ENCODE data around the gene KCNK5.

KCNK5 gene

DNA sequence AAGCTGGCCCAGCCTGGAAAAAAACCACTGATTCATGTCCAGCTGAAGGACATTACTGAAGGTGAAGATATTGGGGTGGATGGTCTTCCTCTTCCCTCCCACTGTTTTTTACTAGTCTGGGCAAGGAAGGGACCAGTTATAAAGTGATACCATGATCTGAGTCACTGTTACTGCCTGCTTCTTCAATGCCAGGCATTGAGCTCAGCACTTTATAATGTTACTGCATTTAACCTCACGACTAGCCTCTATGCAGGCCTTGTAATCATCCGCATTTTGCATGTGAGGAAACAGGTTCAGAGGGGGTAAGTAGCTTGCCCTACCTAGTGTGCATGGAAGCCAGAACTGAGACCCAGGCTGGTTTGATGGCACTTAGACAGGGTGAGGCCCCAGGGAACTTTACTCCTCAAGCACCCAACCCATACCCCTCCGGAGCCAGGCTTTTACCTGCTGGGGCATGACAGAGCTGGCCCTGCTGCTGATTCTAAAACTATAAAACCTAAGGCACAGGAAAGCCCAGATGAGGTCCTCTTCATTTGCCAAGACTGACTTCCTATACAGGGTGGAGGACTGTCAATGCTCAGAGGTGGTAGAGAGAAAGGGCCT lies 11.0 kb upstream of the KCNK5 start:
- DNase-seq = no peak

DNA sequence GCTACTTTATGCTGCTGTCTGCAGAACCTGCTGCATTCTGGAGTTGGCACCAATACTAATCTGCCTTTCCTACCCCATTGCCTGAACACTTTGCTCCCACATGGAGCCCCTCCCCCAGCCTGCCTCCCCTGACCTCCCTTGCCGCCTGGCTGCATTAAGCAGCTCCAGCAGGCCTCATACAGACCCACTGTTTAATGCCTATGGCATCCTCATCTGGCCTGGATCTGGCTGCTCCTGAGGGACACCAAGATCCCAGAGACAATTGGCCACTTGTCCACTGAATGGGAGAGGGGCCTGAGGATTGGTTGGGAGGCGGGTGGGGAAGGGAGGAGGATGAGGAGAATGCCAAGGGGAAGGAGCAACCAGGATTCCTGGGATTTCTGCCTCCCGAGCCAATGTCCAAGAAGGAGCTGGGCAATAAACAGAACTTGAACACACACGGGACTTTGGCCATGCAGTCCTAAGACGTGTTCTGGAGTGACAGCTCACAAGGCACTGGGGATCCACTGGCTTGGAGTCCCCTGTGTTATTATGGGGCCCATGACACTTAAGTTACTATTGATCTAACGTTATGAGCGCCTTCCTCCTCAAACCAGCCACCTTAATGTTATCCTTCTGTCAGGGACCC lies 10.4 kb upstream of the KCNK5 start:
- no peak for DNase-seq

DNA sequence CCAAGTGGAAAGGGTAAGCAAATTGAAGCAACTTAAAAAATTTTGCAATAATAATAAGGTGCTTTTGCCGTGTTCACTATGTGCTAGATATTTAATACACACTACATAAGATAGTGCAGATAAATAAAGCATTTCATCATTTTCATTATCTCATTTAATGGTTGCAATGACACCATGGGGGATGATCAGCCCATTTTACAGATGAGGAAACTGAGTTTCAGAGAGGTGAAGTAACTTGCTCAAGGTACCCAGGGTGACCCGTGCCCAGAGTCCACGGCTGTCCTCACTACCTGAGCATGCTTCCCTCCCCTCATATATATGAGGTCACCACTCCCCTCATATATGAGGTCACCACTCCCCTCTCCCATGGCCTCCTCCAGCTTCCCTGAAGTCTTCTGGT lies 7.5 kb upstream of the KCNK5 start:
- DNase-seq = no peak

DNA sequence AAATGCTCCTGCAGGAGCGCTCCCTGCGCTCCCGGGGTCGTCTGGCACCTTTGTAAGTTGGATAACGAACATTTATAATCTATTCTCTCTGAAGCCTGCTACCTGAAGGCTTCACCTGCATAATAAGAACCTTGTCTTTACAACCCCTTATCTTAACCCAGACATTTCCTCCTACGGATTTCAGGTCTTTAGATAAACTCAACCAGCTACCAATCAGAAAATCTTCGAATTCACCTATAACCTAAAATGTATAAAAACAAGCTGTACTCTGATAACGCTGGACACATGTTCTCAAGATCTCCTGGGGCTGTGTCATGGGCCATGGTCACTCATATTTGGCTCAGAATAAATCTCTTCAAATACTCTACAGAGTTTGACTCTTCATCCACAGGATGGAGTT lies 4.1 kb upstream of the KCNK5 start:
- DNase-seq = no peak

DNA sequence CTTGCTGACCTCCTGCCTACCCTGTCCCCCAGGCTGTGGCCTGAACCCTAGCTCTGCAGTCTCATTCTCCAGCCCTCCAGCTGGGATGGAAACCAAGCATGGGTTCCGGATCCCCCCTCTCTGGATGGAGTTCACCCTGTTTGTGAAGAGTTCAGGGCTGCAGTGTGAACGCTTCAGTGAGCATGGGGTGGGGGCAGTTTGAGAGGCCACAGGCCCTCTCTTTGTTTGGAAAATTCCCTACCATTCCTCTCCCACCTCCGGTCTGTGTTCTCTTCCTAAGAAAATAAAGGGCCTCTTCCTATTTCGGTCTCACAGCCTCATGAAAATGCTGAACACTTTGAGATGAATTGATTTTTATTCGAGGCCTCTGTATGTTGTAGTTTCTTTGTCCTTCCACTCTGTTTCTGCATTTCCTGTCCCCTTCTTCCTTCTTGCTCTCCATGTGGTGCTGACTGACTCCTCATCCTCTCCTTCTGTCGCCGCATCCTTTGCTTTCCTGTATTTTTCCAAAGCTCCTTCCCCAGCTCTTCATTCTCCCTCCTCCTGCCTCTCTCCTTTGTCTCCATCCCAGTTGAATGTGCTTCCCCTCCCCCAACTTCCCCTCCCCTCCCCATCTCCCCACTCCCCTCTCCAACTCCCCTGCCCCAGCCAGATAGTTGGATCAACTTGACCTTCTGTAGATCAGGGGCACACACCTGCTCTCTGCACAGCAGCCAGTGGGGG lies 2.4 kb upstream of the KCNK5 start:
- no peak for DNase-seq

DNA sequence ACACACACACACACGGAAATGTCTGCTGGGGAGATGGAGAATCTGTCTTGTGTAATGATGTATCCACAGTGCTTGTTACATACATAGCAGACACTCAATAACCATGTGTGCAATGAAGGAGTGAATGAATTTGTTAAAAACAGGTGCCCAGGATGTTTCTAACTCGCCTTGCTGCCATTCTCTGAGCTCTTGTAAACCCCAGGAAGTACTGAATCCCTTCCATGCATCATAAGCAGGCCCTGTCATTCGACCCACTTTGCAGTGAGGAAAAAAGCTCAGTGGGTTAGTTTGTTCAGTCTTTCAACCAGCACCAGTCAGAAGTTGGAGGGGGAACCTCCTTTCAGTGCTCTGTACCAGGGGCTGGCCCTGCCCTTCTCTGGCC lies 1.4 kb upstream of the KCNK5 start:
- DNase-seq = no peak

DNA sequence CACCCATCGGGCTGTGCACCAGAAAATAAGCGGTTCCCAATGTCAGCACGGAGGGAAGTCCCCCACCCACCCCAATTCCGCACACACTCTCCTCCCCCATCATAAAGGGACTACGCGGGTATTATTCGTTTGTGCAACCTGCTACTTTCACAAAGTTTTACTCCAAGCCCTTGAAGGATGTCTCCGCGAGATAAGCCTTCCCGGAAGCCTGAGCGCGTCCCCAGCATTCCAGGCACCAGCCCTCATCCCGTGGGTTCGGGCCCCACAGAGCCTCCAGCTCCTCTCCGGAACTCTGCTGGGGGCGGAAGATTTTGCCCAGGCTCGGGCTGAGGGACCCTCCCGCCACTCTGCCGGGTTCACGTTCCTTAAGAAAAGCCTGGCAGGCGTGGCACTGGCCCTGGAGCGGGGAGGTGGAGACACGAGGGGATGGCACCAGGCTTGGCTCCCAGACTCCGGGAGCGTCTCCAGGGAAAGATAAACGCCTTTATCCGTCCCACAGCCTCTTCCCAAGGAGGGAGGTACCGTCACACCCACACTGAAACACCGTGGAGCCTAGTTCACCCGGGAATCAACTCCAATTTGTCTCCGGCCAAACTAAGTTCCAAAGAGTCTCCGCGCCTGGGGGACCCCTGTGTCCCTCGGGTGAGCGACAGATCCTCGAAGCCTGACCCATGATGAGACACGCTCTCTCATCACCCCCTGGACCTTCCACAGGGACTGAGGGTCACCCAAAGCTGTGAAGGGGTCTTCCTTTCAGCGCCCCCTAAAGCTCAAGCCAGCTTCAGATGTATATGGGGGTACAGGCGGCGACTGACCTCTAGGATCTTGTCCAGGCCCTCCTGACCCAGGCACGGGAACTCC lies 934 bp downstream of the KCNK5 start:
- DNase-seq = no peak

DNA sequence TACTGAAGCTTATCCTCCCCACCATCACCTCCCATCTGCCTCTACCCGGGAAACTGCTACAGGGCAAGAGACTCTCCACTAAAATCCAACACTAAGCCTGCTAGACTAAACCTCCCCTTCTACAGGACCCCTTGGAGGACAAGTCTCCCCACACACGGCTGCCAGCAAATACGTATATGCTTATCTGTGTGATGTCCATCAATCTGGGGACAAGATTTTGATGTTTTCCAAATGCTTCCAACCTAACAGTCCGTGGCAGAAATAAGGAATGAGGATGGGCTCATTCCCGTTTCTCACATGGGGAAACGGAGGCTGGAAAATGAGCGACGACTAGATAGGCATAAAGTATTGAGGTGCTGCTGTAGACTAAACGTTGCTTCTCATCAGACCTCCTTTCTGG lies 1.8 kb downstream of the KCNK5 start:
- no peak for DNase-seq

DNA sequence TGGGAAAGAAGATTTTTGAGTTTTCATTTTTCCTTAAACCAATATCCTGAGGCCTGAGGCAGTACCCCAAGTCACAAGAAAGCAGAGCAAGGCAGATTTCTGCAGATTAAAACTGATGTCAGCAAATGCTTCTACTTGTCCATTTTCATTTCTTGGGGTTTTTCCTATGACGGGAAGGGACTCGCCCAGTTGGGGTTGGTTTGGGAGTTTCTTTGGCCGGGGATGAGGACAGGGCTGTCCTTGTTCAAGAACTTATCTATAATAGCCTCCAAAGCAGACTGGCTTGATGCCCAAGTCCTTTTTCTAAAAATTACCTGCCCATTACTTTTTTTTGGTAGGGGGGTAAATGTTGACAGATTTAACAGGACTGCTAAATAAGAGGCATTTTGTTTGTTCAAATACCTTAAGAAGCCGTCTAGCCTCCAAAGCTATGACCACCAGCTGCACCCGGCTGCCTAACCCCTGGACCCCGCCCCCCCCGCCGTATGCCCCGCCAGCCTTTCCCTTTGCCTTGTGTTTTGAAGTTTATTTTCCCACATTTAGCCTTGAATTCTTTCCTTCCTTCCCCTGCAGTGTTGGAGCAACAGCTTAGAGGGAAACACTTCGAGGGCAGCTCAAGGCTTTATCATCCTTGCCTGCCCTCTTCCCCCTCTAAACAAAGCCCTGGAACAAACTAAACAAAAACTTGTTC lies 2.5 kb downstream of the KCNK5 start:
- DNase-seq = no peak

DNA sequence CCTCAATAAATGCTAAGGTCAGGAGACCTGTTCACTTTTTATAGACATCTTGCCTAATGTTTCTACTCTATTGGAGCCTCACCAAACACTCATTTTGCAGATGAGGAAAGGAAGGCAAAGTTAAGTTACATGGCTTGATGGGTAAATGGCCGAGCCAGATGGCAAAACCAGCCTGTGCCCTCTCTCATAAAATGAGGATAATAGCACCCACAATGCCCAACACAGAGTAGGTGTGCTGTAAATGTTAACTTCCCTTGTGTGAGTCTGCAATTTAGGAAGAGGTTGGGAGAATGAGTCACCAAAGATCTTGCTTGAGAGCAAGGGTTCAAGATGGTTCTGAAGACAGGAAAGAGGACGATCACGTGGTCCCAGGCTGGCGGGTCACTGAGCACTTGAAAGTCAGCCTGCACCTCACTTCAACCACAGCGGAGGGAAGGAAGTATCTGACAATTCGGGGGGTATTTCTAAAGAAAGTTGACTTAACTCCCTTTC lies 3.3 kb downstream of the KCNK5 start:
- peak; percentile 8 for DNase-seq

DNA sequence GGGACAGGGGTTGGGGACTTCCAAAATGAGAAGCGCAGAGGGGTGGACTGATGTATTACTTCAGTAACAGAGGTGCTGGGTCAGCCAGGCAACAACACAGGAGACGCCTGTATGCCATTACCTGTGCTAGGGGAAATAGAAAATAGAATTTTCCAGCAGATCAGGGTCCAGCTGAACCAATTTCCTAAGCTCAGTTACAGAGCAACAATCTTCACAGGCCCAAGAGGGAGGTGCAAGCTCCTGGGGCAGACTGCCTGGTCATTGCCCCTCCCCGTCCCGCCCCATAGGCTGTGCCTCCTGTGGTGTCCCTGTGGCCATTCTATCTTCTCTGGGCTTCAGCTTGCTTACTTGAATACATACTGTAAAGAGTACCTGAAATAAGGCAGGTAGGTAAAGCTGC lies 3.7 kb downstream of the KCNK5 start:
- no peak for DNase-seq

DNA sequence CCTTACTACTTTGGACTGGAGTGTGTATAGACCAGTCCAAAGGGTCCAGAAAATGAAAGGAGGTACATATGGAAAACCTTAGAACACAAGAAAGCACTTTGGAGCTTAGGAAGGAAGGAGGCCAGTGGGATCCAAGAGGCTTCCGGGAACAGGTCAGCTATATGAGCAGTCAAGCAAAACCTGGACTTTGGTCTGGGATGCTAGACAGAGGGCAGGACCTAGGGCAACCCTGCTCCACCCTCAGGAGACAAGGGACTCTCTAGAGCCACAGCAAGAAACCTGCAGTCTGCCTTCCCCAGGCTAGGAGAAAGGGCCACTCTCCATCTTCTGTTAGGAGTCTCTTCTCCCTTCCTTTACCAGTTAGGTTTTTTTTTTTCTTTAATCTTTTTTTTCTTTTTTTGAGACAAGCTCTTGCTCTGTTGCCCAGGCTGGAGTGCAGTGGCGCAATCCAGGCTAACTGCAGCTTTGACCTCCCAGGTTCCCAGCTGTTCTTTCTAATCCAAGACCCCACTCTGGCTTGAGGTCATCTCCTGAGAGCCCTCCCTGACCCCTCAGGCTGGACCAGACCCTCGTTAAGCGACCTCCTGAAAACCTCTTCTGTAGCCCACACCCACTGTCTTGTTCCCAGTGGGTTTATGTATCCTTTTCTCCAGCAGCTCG lies 4.6 kb downstream of the KCNK5 start:
- no peak for DNase-seq

DNA sequence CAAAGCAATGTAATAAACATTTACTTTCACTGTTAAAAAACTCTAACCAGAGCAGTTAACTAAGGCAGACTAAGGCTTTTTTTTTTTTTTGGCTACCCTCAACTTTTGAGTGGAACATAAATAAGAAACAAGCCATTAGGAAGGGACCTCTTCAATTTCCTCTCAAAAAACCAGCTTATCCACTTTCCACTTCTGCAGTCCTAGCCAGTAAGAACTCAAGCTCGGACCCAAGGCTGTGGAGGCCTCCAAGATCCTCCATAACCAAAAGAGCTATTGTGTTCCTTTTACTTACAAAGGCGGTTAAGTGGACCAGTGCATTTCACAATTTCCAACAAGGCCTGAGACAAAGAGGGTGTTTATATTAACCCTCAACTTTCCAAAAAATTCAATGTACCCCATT lies 5.3 kb downstream of the KCNK5 start:
- no peak for DNase-seq

DNA sequence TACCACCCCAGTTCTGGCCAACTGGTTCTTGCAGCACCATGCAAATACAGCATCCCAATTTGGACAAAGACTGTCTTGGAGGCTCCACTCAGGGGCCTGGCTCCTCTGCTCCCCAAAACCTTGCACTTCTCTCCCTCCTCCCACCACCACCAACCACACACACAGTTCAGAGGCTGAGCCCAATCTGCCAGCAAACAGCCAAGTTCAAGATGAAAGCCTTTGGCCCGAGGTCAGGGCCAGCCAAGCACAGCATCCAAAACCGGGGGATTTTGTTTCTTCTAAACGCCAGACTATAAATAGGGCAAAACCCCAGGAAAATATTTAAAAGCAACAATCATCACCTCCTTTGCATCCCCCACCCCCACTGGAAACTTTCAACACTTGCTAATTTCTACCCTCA lies 5.7 kb downstream of the KCNK5 start:
- DNase-seq = no peak

DNA sequence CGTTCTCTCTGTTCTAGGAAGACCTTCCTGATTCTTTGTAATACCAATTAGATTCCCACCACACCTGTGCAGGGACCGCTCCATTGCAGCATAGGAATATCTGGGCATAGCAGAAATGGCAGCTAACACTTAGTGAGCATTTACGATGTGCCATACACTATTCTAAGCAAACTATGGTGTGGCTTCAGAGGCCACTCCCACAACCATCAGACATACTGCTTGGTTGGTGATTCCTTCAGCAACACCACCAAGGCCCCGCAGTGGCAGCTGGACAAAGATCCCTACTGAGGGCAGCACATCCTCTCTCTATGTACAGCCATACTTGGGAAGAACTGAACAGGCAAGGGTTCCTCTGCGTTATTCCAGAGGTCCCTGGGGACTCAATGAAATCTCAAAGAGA lies 6.2 kb downstream of the KCNK5 start:
- no peak for DNase-seq

DNA sequence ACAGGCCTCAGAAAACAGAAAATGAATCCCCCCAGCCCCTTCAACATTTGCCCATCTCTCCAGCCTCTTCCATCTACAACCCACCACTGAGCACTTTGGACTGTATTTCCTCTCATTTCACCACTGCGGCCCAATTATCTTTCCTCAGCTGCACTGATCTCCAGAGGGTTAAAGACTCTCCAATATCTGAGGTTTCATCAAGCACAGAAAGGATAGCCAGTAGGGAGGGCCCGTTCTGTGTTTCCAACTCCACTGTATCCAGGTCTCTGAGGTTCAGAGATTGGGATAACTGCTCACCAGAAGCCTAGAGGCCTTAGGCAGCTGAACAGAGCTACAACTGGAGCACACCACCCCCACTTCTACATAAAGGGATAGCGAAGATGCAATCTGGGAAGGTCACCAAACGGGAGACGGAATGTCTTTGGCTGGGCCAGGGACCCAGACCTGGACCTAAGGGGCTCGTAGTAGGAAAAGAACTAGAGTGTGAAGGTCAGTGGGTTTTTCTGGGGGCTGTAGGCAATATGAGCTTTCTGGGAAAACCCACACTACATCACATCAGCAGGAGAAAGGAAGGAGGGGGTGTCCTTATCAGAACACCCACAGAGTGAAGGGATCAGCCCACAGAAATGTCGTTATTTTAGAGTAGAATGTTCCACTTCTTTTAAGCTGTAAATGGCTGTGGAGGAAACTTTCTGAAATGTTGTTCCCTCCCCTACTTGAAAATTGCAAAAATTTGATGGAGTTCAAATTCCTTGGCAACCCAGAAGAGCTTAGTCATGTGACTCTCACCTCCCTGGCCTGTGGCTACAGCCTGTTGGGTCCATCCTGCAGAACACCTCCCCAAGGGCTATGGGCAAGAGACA lies 7.3 kb downstream of the KCNK5 start:
- no peak for DNase-seq

DNA sequence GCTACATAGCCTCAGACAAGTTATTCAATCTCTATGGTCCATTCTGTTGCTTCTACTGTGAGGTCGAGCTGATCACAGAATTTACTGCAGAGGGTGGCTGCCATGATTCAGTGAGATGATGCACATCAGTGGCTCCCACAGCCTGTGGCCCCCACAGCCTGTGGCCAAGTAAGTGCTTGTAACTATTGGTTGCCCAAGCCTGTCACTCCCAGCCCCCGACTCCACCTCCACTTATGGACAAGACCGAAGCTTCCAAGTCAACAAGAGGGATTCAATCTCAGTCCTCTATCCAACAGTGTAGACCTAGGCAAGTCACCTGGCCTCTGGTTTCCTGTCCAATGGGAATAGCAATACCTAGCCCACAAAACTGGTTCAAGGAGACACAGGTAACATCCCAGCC lies 8.2 kb downstream of the KCNK5 start:
- DNase-seq = no peak

DNA sequence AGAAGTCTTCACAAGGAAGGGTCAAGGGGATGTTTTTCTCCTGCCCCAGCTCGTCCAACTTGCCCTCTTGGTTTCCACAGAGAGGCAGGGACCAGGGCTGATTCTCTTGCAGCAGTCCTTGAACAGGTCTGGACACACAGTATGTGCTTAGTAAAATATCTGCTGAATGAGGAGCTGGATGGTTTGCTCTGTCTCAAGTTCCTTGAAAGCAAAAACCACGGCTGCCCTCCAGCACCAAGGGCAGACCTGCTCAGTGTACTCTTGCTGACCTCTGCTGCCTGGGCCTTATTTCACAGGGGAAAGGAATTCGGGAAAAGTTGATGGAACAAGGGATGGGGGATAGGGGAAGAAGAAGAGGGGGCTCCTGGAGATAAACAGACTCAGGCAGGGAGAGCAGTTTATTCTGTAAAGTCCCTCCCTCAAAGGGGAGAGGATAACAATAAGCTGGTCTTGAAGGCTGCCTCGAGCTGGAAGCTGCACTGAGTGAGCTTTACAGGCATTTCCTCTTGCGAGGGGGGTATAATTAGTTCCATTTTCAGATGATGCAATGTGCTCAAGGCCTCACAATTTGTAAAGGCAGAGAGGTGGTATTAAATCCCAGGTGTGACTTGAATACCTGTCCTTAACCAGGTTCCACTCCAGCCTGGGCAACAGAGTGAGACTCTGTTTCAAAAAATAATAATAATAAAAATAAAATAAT lies 10.3 kb downstream of the KCNK5 start:
- DNase-seq = no peak

DNA sequence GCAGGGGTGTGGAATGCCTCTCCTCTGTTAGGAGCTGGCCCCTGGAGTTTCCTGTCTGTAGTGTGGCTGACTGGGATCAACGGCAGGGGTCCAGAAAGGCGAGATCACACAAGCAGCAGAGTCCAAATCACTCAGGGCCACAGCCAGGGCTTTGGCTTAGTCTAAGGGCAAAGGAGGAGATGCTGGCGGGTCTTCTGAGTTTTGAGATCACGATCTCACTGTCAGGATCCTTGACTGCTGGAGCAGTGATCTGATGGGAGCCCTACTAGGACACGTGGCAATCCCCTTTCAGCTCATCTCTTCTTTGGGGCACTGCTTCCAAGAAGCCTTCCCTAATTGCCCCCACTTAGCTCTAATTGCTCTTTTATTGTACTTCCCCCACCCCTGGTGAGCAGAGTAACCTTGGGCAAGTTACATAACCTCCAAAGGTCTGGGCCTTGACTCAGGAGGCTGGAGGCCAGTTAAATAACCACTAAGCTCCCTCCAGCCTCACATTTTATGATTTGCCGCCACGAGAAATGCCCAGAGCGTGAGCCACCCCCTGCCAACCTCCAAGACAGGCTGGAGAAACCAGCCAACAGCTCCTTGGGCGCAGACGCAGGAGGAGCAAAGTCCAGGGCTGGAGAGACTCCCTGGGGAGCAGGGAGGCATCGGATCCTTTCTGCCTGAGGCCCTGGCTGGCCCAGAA lies 12.0 kb downstream of the KCNK5 start:
- no peak for DNase-seq

DNA sequence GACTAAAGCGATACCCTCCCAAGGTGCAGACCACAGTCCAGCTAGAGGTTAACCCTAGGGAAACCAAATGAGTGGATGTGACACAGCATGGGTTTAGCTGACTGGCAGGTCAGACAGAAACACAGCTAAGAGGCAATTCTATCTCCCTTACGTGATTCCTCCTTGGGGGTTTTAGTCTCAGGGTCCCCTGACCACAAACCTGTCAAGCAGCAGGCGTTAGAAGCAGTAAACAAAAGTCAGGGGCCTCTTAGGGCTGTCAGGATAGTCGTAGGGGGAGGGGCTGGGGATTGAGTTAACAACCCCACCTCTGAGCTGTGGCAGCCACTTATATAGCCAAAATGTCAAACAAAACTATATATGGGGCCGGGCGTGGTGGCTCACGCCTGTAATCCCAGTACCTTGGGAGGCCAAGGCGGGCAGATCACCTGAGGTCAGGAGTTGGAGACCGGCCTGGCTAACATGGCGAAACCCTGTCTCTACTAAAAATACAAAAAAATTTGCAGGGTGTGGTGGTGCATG lies 13.6 kb downstream of the KCNK5 start:
- DNase-seq = no peak
